HCT116 (cell line): ENCODE data around the gene NFXL1. TPM values are rescaled to one million over a fixed set of nuclear protein-coding genes. Genes with fewer than 3 reads are reported as not detected.

ENCODE experiments used
- ATAC-seq: fragments of 200-7000 bp; cut with Tn5 transposase; 2 replicates; pipeline ENCODE4 v1.9.1; 2020; ENCODE audit warnings: mild to moderate bottlenecking, moderate library complexity
- BruUV-seq: library from RNA; stranded (reverse); fragments of 400-500 nt; replicated peaks from 2 replicates; lab custom pipeline; 2021; lab: Mats Ljungman, UMichigan
- CTCF ChIA-PET: fragments of 300-600 bp; sonication (Branson Sonifier 250); formaldehyde crosslinking; loops from one replicate; lab custom pipeline; 2021; ENCODE audit warnings: antibody characterized with exemption; lab: Charles Lee
- POLR2A ChIA-PET: fragments of 300-600, 350-600 bp; sonication (Branson Sonifier 250); formaldehyde crosslinking; loops from one replicate; lab custom pipeline; 2021; ENCODE audit warnings: antibody characterized with exemption; lab: Charles Lee
- RAD21 ChIA-PET, 2 experiments: fragments of 300-600 bp; sonication (Branson Sonifier 250); formaldehyde crosslinking; loops; one replicate each; lab custom pipeline; 2023; ENCODE audit warnings: low total read pairs in 2 of 2; ENCODE audit not compliant: uncharacterized antibody in 2 of 2, unreplicated experiment in 2 of 2, low non-redundant PET in 1 of 2; lab: Charles Lee
- DNase-seq: peaks from one replicate; pipeline ENCODE4 v3.0.0-alpha.2; 2010; ENCODE audit warnings: low read depth, low spot score
- H2AFZ ChIP-seq: fragments of 200-600 bp; shearing (Covaris generic), sonication (generic); 2 replicates; pipeline ENCODE4 v1.6.1; 2017; ENCODE audit warnings: low read depth, mixed run types, mixed read lengths, antibody characterized with exemption, low read length; ENCODE audit not compliant: poor library complexity, severe bottlenecking
- H3K27ac ChIP-seq: 2 replicates; pipeline ENCODE4 v1.5.1; 2012; ENCODE audit warnings: low read depth, low read length
- H3K27me3 ChIP-seq: fragments of 200-600 bp; sonication (generic); 2 replicates; pipeline ENCODE4 v1.6.1; 2016; ENCODE audit warnings: mixed run types, low read length, mixed read lengths; ENCODE audit not compliant: insufficient read depth
- H3K36me3 ChIP-seq, 2 experiments: fragments of 200-500 bp in 1 of 2; fragments of 200-600 bp in 1 of 2; sonication (Bioruptor generic) in 1 of 2; sonication (generic) in 1 of 2; 2 replicates each; pipeline versions ENCODE4 v1.5.1 to v1.6.1; 2014 to 2016; ENCODE audit warnings: low read length in 2 of 2, inconsistent platforms in 1 of 2, mixed read lengths in 1 of 2, mixed run types in 1 of 2; ENCODE audit not compliant: insufficient read depth in 2 of 2, control insufficient read depth in 1 of 2
- H3K4me1 ChIP-seq, 2 experiments: fragments of 200-600 bp in 1 of 2; sonication (generic) in 1 of 2; 2 replicates each; pipeline versions ENCODE4 v1.5.1 to v1.6.1; 2012 to 2017; ENCODE audit warnings: low read length in 2 of 2, inconsistent platforms in 1 of 2, mild to moderate bottlenecking in 1 of 2, mixed read lengths in 1 of 2, mixed run types in 1 of 2, moderate library complexity in 1 of 2; ENCODE audit not compliant: insufficient read depth in 2 of 2, control insufficient read depth in 1 of 2
- H3K4me2 ChIP-seq: fragments of 200-600 bp; sonication (generic); 2 replicates; pipeline ENCODE4 v1.6.1; 2017; ENCODE audit warnings: mixed run types, low read length, mixed read lengths
- H3K4me3 ChIP-seq, 2 experiments: fragments of 200-600 bp in 1 of 2; sonication (generic) in 1 of 2; replicated peaks in 1 of 2; 2 replicates each; pipeline ENCODE4 v1.5.1; 2011 to 2016; ENCODE audit warnings: low read length in 2 of 2, control low read depth in 1 of 2, low read depth in 1 of 2, mild to moderate bottlenecking in 1 of 2, mixed read lengths in 1 of 2, mixed run types in 1 of 2
- H3K79me2 ChIP-seq: fragments of 200-600 bp; sonication (generic); 2 replicates; pipeline ENCODE4 v1.6.1; 2017; ENCODE audit warnings: mild to moderate bottlenecking, mixed run types, low read length, moderate library complexity, mixed read lengths; ENCODE audit not compliant: insufficient read depth
- H3K9ac ChIP-seq: fragments of 200-600 bp; sonication (generic); 2 replicates; pipeline ENCODE4 v1.6.1; 2016; ENCODE audit warnings: low read length, mixed read lengths
- H3K9me2 ChIP-seq: fragments of 200-600 bp; sonication (generic), shearing (Covaris generic); 2 replicates; pipeline ENCODE4 v1.6.1; 2017; ENCODE audit warnings: mixed run types, mild to moderate bottlenecking, moderate library complexity; ENCODE audit not compliant: insufficient read depth
- H3K9me3 ChIP-seq, 2 experiments: fragments of 200-500 bp in 1 of 2; fragments of 200-600 bp in 1 of 2; sonication (Bioruptor generic) in 1 of 2; sonication (generic) in 1 of 2; 2 replicates each; pipeline ENCODE4 v1.6.1; 2014 to 2017; ENCODE audit warnings: low read length in 2 of 2, mixed read lengths in 2 of 2, inconsistent platforms in 1 of 2, low read depth in 1 of 2, mild to moderate bottlenecking in 1 of 2, mixed run types in 1 of 2, moderate library complexity in 1 of 2; ENCODE audit not compliant: control insufficient read depth in 1 of 2, insufficient read depth in 1 of 2
- H4K20me1 ChIP-seq: fragments of 200-600 bp; sonication (generic), shearing (Covaris generic); 2 replicates; pipeline ENCODE4 v1.6.1; 2017; ENCODE audit warnings: mixed run types, mild to moderate bottlenecking, moderate library complexity; ENCODE audit not compliant: insufficient read depth
- ATF3 ChIP-seq: IDR thresholded peaks from 2 replicates; pipeline ENCODE4 v1.6.1; 2012
- CBX3 ChIP-seq: IDR thresholded peaks from 2 replicates; pipeline ENCODE4 v1.6.1; 2012; ENCODE audit warnings: low read depth
- CEBPB ChIP-seq: IDR thresholded peaks from 2 replicates; pipeline ENCODE4 v1.6.1; 2012; ENCODE audit warnings: low read depth
- EGR1 ChIP-seq: IDR thresholded peaks from 2 replicates; pipeline ENCODE4 v1.6.1; 2012; ENCODE audit warnings: low read depth
- ELF1 ChIP-seq: IDR thresholded peaks from 2 replicates; pipeline ENCODE4 v1.6.1; 2012; ENCODE audit warnings: low read depth, borderline replicate concordance
- EZH2phosphoT487 ChIP-seq: fragments of 200-600 bp; IDR thresholded peaks from 2 replicates; pipeline ENCODE4 v1.6.1; 2018; ENCODE audit warnings: antibody characterized with exemption, borderline replicate concordance
- FOSL1 ChIP-seq: IDR thresholded peaks from 2 replicates; pipeline ENCODE4 v1.6.1; 2012; ENCODE audit warnings: low read depth
- MAX ChIP-seq: IDR thresholded peaks from 2 replicates; pipeline ENCODE4 v1.6.1; 2012
- POLR2A ChIP-seq: IDR thresholded peaks from 2 replicates; pipeline ENCODE4 v1.7.0; 2011; ENCODE audit warnings: borderline replicate concordance; ENCODE audit not compliant: insufficient read depth, insufficient read length; ENCODE audit errors: extremely low read depth
- POLR2AphosphoS5 ChIP-seq: IDR thresholded peaks from 2 replicates; pipeline ENCODE4 v1.6.1; 2011; ENCODE audit warnings: mild to moderate bottlenecking, low read depth, low read length, moderate library complexity
- RAD21 ChIP-seq: IDR thresholded peaks from 2 replicates; pipeline ENCODE4 v1.6.1; 2012; ENCODE audit warnings: low read depth, mild to moderate bottlenecking
- SIN3A ChIP-seq: IDR thresholded peaks from 2 replicates; pipeline ENCODE4 v1.6.1; 2012; ENCODE audit warnings: low read depth
- SP1 ChIP-seq: IDR thresholded peaks from 2 replicates; pipeline ENCODE4 v1.6.1; 2012; ENCODE audit warnings: low read depth
- SRF ChIP-seq: IDR thresholded peaks from 2 replicates; pipeline ENCODE4 v1.6.1; 2012; ENCODE audit warnings: low read depth
- TCF7L2 ChIP-seq: IDR thresholded peaks from 2 replicates; pipeline ENCODE4 v1.7.0; 2011; ENCODE audit warnings: borderline replicate concordance, inconsistent platforms; ENCODE audit not compliant: insufficient read depth, insufficient read length; ENCODE audit errors: extremely low read depth
- YY1 ChIP-seq: IDR thresholded peaks from 2 replicates; pipeline ENCODE4 v1.6.1; 2011; ENCODE audit warnings: low read length, low read depth, moderate library complexity, mild to moderate bottlenecking; ENCODE audit not compliant: insufficient replicate concordance; ENCODE audit errors: extremely low read depth
- ZBTB33 ChIP-seq: IDR thresholded peaks from 2 replicates; pipeline ENCODE4 v1.6.1; 2011; ENCODE audit warnings: mild to moderate bottlenecking, low read length, moderate library complexity; ENCODE audit not compliant: insufficient replicate concordance; ENCODE audit errors: extremely low read depth
- ZFX ChIP-seq: fragments of 450-650 bp; IDR thresholded peaks from 2 replicates; pipeline ENCODE4 v1.6.1; 2017
- intact Hi-C: fragments of 100-400 bp; cut with micrococcal nuclease; formaldehyde crosslinking; loops from 2 replicates; pipeline ENCODE4 v1.10.0; 2022
- total RNA-seq: library from RNA; stranded (reverse); gene quantifications from one replicate; pipeline ENCODE4 v1.2.1, GENCODE V29; 2021; ENCODE audit not compliant: unreplicated experiment
- TF ChIP-seq, protein P1 (sequence below): IDR thresholded peaks from 2 replicates; pipeline ENCODE4 v1.6.1; 2012; ENCODE audit warnings: low read depth

The NFXL1 gene
- total RNA-seq, 1 experiment from 2014 or later = 26.8 TPM

- Histone ChIP-seq H2AFZ (no peak within 1 kb of the TSS), H3K9ac (no peak within 1 kb of the TSS), H3K4me2 (no peak within 1 kb of the TSS), H3K27ac (no peak within 1 kb of the TSS), H3K9me2 (no peaks in the 10 kb centered on the region), H3K79me2 (no peaks in the 10 kb centered on the region), H3K36me3 (no peaks in the 10 kb centered on the region; a peak in 1 of 4 replicates), H3K27me3 (no peaks in the 10 kb centered on the region), H3K9me3 (no peaks in the 10 kb centered on the region), H3K4me1 (no peaks in the 10 kb centered on the region), H3K4me3 (no peak within 1 kb of the TSS), H4K20me1 (no peaks in the 10 kb centered on the region)
- BruUV-seq = no TSS peak
- ChIA-PET RAD21 (no interaction called here), POLR2A (no interaction called here), CTCF (no interaction called here)
- ATAC-seq (no peak), DNase-seq (no peak)
- intact Hi-C loops = loop anchor here (10.0 kb wide), 1 partner anchor 133 kb away; no protein-coding TSS in a partner anchor
- TF ChIP-seq POLR2A (no peak), ELF1 (no peak), TCF7L2 (no peak), CEBPB (no peak), ZBTB33 (no peak), POLR2AphosphoS5 (no peak), EGR1 (no peak), RAD21 (no peak), SIN3A (no peak), YY1 (no peak), SP1 (no peak), CBX3 (no peak), SRF (no peak), MAX (no peak), ATF3 (no peak), ZFX (no peak), EZH2phosphoT487 (no peak), FOSL1 (no peak)
- TF ChIP-seq, protein P1, sequence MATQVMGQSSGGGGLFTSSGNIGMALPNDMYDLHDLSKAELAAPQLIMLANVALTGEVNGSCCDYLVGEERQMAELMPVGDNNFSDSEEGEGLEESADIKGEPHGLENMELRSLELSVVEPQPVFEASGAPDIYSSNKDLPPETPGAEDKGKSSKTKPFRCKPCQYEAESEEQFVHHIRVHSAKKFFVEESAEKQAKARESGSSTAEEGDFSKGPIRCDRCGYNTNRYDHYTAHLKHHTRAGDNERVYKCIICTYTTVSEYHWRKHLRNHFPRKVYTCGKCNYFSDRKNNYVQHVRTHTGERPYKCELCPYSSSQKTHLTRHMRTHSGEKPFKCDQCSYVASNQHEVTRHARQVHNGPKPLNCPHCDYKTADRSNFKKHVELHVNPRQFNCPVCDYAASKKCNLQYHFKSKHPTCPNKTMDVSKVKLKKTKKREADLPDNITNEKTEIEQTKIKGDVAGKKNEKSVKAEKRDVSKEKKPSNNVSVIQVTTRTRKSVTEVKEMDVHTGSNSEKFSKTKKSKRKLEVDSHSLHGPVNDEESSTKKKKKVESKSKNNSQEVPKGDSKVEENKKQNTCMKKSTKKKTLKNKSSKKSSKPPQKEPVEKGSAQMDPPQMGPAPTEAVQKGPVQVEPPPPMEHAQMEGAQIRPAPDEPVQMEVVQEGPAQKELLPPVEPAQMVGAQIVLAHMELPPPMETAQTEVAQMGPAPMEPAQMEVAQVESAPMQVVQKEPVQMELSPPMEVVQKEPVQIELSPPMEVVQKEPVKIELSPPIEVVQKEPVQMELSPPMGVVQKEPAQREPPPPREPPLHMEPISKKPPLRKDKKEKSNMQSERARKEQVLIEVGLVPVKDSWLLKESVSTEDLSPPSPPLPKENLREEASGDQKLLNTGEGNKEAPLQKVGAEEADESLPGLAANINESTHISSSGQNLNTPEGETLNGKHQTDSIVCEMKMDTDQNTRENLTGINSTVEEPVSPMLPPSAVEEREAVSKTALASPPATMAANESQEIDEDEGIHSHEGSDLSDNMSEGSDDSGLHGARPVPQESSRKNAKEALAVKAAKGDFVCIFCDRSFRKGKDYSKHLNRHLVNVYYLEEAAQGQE = no peak
Measured at GRCh38 chr4:47837908-47838294, 76.5 kb downstream of the NFXL1 start, which contains the start of gene CORIN. Gene CORIN, minus strand, starts transcription at chr4:47838067. Its CDS starts 118 bp downstream, at chr4:47837949.
